ENCODE data around the gene OR2V1.
"Not testable (repeated sequence)": the region's sequence is repeated elsewhere in the genome, so short reads cannot be mapped to it uniquely, and the experiment has no call there.

DNA sequence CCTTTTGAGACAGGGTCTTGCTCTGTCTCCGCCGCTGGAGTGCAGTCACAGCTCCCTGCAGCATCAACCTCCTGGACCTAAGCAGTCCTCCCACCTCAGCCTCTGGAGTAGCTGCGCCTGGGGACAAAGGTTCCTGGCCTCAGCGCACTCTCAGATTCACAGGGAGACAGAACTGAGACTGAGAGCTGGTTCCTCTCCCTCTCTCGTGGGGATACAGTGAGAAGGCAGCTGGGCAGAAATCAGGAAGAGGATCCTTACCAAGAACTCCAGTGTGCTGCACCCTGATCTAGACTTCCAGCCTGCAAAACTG is 26.8 kb downstream of the OR2V1 start:
- not testable (repeated sequence) for TF ChIP-seq CTCF (IDR thresholded peaks at IDR 0.05; ENCODE audit: insufficient read depth, low read length); REST (IDR thresholded peaks at IDR 0.05; ENCODE audit: insufficient replicate concordance, low read depth); POLR2AphosphoS5 (IDR thresholded peaks at IDR 0.05; ENCODE audit: low read depth); SPI1 (IDR thresholded peaks at IDR 0.05; ENCODE audit: borderline replicate concordance, low read depth); GABPA (IDR thresholded peaks at IDR 0.05; ENCODE audit: low read depth)

All from HL-60 (cell line).